PFSK-1 (cell line): ENCODE results near the gene MTFMT.

Experiments
- POLR2AphosphoS5 ChIP-seq: IDR thresholded peaks from 2 replicates; pipeline ENCODE4 v1.6.1; 2012; ENCODE audit warnings: low read depth, mild to moderate bottlenecking, control low read depth, low read length, moderate library complexity
- REST ChIP-seq, 2 experiments: IDR thresholded peaks; 2 replicates each; pipeline versions ENCODE4 v1.6.1 to v1.8.0; 2011 to 2012; ENCODE audit warnings: low read depth in 2 of 2, low read length in 2 of 2, control low read depth in 1 of 2, inconsistent platforms in 1 of 2, mild to moderate bottlenecking in 1 of 2, moderate library complexity in 1 of 2; ENCODE audit not compliant: insufficient read depth in 1 of 2
- SIN3A ChIP-seq: IDR thresholded peaks from 2 replicates; pipeline ENCODE4 v1.6.1; 2012; ENCODE audit warnings: mild to moderate bottlenecking, low read length, moderate library complexity, borderline replicate concordance; ENCODE audit not compliant: insufficient read depth
- TAF1 ChIP-seq: IDR thresholded peaks from 2 replicates; pipeline ENCODE4 v1.6.1; 2012; ENCODE audit warnings: low read length, control low read depth, borderline replicate concordance; ENCODE audit not compliant: insufficient read depth

- TF ChIP-seq POLR2AphosphoS5 (no peak), TAF1 (no peak), SIN3A (no peak), REST (IDR thresholded peaks at IDR 0.05; ENCODE audit: insufficient read depth in 1 of 2, low read depth in 2 of 2, low read length in 2 of 2) (no peak)
Measured at GRCh38 chr15:64982472-64982871, 47.0 kb downstream of the MTFMT start.
